Lung (tissue), 12 donors: ENCODE data around the gene SIK3. TPM values are rescaled to one million over a fixed set of nuclear protein-coding genes. Genes with fewer than 3 reads are reported as not detected.

ENCODE experiments used
- ATAC-seq: fragments of 200-7000 bp; cut with Tn5 transposase; one replicate; pipeline ENCODE4 v1.9.1; 2020; ENCODE audit warnings: moderate number of reproducible peaks; ENCODE audit not compliant: insufficient read depth, low FRiP score
- DNase-seq, 3 donors: peaks; one replicate each; pipeline ENCODE4 v3.0.0-alpha.2; 2013 to 2017
- H3K27ac ChIP-seq, 2 donors: one replicate each; pipeline ENCODE4 v1.5.1; 2013; ENCODE audit warnings: mild to moderate bottlenecking in 2 of 2, moderate library complexity in 2 of 2, control low read depth in 1 of 2, inconsistent platforms in 1 of 2, low read depth in 1 of 2, low read length in 1 of 2
- H3K27me3 ChIP-seq, 3 donors: one replicate each; pipeline ENCODE4 v1.5.1; 2013; ENCODE audit warnings: low read length in 2 of 3; ENCODE audit not compliant: control insufficient read depth in 3 of 3, insufficient read depth in 3 of 3
- H3K36me3 ChIP-seq, 4 donors: one replicate each; pipeline ENCODE4 v1.5.1; 2013; ENCODE audit warnings: low read length in 4 of 4, mild to moderate bottlenecking in 1 of 4, moderate library complexity in 1 of 4; ENCODE audit not compliant: control insufficient read depth in 4 of 4, insufficient read depth in 4 of 4
- H3K4me1 ChIP-seq, 5 donors: one replicate each; pipeline ENCODE4 v1.5.1; 2013; ENCODE audit warnings: low read length in 5 of 5, mild to moderate bottlenecking in 2 of 5, moderate library complexity in 1 of 5; ENCODE audit not compliant: control insufficient read depth in 5 of 5, insufficient read depth in 5 of 5
- H3K4me3 ChIP-seq: one replicate; pipeline ENCODE4 v1.5.1; 2013; ENCODE audit warnings: mild to moderate bottlenecking, control low read depth, moderate library complexity
- H3K9ac ChIP-seq, 2 donors: one replicate each; pipeline ENCODE4 v1.5.1; 2013; ENCODE audit warnings: low read length in 2 of 2, control low read depth in 1 of 2; ENCODE audit not compliant: insufficient read depth in 1 of 2
- H3K9me3 ChIP-seq, 4 donors: one replicate each; pipeline ENCODE4 v1.5.1; 2013; ENCODE audit warnings: low read length in 3 of 4, mild to moderate bottlenecking in 1 of 4, moderate library complexity in 1 of 4; ENCODE audit not compliant: control insufficient read depth in 4 of 4, insufficient read depth in 3 of 4
- WGBS, 2 donors: extraction: QIAGEN DNeasy Blood & Tissue Kit; methylation state at CpG; one replicate each; pipeline ENCODE4 v1.1.7; 2013; 5-methylcytosine and 5-hydroxymethylcytosine counted together
- polyA plus RNA-seq, 2 donors: library from polyadenylated mRNA; stranded (reverse); fragments of 200-250 nt; gene quantifications; one replicate each; pipeline ENCODE4 v1.2.1, GENCODE V29; 2013
- total RNA-seq, 2 donors: library from RNA; depleted of rRNA in 1 of 2; stranded (reverse); fragments of >200 nt in 1 of 2; gene quantifications; one replicate each; pipeline ENCODE4 v1.2.1, GENCODE V29; 2014 to 2021
- TF ChIP-seq, protein P1 (sequence below): IDR thresholded peaks from 2 replicates; pipeline ENCODE4 v1.5.1; 2012; ENCODE audit warnings: mild to moderate bottlenecking; ENCODE audit errors: control extremely low read depth, extremely low read depth
- donor health status: control.
- donor health status: control.
- donor health status: Bipolar disorder and iron deficiency.
- donor health status: healthy.
- donor health status: DM: yes; HTN: yes; CAD: no.

The SIK3 gene
- total and polyA plus RNA-seq, 4 donors = 9.0 to 43.4 (median 29.6) TPM

DNA sequence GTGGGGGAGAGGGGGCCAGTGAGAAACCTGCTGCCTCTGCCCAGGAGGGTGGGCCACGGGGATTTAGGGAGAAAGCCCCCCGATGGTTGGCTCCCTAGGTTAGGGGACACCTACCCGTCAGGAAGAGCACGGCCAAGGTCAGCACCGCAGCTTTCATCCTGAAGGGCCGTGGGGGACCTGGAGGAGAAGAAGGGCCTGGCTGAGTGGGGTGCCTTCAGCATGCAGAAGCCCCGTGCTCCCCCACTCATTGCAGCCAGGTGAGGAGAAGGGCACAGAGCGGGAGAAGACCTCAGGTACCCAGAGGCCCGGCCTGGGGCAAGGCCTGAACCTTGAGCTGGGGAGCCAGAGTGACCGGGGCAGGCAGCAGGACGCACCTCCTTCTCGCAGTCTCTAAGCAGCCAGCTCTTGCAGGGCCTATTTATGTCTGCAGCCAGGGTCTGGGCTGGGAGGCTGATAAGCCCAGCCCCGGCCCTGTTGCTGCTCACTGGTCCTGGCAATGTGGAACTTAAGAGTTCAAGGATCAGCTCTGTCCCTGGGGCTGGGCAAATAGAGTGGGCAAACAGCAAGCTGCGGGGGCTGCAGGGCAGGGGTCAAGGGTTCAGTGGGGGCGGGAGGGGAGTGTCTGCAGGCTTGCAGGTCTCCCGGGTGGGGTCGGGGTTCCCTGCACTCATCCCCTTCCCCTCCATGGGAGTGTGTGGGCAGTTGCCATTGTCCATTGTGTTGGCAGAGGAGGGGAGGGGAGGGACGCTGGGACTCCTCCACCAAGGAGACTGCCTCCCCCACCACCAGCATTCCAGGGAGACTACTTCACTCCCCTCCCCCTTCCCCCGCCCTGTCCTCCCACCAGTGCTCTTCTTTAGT, 260.8 kb downstream of the SIK3 start, which contains the start of gene APOA1:
APOA1 (minus strand) TSS at position 392 of the 861 bp plus-strand sequence; CDS start at position 157, 235 bp downstream.
- 82 to 85% methylated on average over 19 of the region's 19 CpGs for WGBS, 2 donors
- Histone ChIP-seq H3K27ac (peak within 1 kb of the TSS; percentile 47 to 88), H3K4me3 (no peak within 1 kb of the TSS), H3K4me1 (peaks cover 0 to 51% (median 13%) of the 10 kb centered on the region in 5 donors), H3K27me3 (no peaks in the 10 kb centered on the region), H3K36me3 (no peaks in the 10 kb centered on the region), H3K9ac (no peak within 1 kb of the TSS), H3K9me3 (no peaks in the 10 kb centered on the region)
- ATAC-seq = no peak
- TF ChIP-seq, protein P1, sequence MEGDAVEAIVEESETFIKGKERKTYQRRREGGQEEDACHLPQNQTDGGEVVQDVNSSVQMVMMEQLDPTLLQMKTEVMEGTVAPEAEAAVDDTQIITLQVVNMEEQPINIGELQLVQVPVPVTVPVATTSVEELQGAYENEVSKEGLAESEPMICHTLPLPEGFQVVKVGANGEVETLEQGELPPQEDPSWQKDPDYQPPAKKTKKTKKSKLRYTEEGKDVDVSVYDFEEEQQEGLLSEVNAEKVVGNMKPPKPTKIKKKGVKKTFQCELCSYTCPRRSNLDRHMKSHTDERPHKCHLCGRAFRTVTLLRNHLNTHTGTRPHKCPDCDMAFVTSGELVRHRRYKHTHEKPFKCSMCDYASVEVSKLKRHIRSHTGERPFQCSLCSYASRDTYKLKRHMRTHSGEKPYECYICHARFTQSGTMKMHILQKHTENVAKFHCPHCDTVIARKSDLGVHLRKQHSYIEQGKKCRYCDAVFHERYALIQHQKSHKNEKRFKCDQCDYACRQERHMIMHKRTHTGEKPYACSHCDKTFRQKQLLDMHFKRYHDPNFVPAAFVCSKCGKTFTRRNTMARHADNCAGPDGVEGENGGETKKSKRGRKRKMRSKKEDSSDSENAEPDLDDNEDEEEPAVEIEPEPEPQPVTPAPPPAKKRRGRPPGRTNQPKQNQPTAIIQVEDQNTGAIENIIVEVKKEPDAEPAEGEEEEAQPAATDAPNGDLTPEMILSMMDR = no peak
- DNase-seq = peak in 2 of 3 donors; percentile 32 to 40

DNA sequence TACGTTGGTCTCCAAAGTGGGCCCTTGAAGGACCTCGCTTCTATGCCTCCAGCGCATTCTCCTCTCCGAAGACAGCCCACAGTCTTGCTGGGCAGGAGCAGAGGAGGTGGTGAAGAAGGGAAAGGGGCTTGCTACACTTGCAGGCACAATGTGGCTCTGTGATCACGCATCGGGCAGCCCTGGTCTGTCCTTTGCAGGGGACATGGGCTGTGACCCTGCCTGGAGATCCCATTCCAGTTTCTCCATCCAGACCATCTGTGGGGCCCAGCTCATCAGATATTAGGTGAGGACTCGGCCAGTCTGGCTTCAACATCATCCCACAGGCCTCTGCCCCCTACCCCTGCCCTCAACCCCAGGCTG, 261.6 kb downstream of the SIK3 start:
- Histone ChIP-seq H3K4me3 (no peak overlapping the region), H3K27ac (peak overlapping the region; percentile 47 to 88), H3K9me3 (no peaks in the 10 kb centered on the region), H3K4me1 (peaks cover 0 to 51% (median 13%) of the 10 kb centered on the region in 5 donors), H3K36me3 (no peaks in the 10 kb centered on the region), H3K27me3 (no peaks in the 10 kb centered on the region), H3K9ac (no peak overlapping the region)
- 81 to 94% methylated on average over 7 of the region's 7 CpGs for WGBS, 2 donors
- ATAC-seq (no peak), DNase-seq (no peak)
- TF ChIP-seq, protein P1 = no peak

DNA sequence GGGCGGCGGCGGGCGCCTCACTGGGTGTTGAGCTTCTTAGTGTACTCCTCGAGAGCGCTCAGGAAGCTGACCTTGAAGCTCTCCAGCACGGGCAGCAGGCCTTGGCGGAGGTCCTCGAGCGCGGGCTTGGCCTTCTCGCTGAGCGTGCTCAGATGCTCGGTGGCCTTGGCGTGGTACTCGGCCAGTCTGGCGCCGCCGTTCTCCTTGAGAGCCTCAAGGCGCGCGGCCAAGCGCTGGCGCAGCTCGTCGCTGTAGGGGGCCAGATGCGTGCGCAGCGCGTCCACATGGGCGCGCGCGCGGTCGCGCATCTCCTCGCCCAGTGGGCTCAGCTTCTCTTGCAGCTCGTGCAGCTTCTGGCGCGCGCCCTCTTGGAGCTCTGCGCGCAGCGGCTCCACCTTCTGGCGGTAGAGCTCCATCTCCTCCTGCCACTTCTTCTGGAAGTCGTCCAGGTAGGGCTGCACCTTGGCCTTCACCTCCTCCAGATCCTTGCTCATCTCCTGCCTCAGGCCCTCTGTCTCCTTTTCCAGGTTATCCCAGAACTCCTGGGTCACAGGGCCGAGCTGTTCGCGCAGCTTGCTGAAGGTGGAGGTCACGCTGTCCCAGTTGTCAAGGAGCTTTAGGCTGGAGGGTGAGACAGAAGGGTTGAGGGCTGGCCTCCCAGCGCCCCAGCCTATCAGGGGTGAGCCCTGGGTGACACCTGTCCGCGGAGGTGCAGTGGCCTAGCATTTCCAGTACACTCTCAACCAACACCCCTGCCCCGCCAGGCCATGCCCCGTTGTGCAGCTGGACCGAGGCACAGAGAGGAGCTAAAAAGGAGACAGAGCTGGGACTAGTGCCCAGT, 262.2 kb downstream of the SIK3 start:
- H3K36me3 ChIP-seq = no peaks in the 10 kb centered on the region
- no peaks in the 10 kb centered on the region for H3K27me3 ChIP-seq
- no peaks in the 10 kb centered on the region for H3K9me3 ChIP-seq
- H3K9ac ChIP-seq = no peak overlapping the region
- DNase-seq (peak; percentile 97 to 99 (median 98)), ATAC-seq (peak; percentile 89)
- TF ChIP-seq, protein P1 = peak; percentile 64
- H3K4me3 ChIP-seq = peak overlapping the region; percentile 9
- 10 to 13% methylated on average over 57 of the region's 57 CpGs for WGBS, 2 donors
- peaks cover 0 to 50% (median 13%) of the 10 kb centered on the region in 5 donors for H3K4me1 ChIP-seq
- H3K27ac ChIP-seq = peak overlapping the region; percentile 47 to 88
